ENCODE results near the gene SLIT3.

The SLIT3 gene

DNA sequence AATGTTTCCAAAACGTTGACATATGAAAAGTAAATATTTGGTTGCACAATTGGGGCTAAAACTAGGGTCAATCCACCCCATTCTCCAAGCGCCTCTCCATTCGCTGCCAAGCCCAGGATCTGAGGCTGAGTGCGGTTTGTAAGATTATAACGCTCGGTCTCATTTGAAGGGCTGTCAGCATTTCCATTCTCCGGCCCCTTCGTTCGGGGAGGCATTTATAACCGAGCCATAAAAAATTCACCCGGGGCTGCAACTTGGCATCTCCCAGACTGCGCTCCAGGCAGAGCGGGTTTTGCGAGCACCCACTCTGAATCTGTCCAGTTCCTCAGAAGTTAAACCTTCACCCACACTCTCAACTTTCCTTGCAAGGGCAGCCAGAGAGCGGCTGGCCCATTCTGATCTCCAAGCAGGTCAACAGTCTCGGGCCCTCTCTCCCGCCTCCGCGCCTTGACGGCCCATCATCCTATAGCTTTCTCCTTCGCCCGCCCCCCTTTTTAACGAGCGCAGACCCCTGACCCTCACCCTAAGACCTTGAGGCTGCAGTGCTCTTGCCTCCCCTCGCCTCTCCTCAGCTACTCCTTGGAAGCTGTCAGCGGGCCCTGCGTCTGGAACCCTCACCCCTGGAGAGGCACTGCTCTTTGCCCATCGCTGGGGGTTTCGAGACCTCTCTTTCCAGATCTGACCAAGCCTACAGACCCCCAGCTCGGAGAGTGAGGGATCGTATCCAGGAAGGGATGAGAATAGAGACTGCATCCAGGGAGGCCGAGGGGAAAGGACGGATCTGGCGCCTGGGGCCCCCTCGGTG lies 1.1 kb downstream of the SLIT3 start:
- no peak overlapping the region for H3K4me3 ChIP-seq (ENCODE audit: low read depth, low read length)
- TF ChIP-seq, protein P1, sequence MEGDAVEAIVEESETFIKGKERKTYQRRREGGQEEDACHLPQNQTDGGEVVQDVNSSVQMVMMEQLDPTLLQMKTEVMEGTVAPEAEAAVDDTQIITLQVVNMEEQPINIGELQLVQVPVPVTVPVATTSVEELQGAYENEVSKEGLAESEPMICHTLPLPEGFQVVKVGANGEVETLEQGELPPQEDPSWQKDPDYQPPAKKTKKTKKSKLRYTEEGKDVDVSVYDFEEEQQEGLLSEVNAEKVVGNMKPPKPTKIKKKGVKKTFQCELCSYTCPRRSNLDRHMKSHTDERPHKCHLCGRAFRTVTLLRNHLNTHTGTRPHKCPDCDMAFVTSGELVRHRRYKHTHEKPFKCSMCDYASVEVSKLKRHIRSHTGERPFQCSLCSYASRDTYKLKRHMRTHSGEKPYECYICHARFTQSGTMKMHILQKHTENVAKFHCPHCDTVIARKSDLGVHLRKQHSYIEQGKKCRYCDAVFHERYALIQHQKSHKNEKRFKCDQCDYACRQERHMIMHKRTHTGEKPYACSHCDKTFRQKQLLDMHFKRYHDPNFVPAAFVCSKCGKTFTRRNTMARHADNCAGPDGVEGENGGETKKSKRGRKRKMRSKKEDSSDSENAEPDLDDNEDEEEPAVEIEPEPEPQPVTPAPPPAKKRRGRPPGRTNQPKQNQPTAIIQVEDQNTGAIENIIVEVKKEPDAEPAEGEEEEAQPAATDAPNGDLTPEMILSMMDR (IDR thresholded peaks at IDR 0.05; ENCODE audit: low read depth, low read length), result no peak

DNA sequence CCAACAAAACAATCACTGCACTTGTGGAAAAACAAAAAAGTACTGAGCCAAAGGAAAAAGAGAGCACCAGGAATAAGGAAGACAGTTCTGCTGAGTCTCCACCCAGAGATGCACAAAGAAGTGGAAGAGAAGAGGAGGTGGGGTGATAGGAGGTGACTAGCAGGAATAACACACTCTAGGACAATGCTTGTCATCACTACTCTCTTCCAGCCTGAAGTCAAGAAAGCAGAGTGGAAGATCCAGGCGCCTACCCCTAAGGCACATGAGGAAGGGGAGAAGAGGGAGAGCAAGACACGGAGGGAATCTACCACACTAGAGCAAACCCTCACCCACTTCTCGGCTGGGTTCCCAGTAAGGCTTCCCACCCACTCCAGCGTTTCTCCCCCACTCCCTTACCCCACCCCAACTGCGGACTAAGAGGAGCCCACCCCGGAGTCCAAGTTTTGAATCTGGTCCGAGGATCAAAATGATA lies 1.7 kb downstream of the SLIT3 start:
- H3K4me3 ChIP-seq (ENCODE audit: low read depth, low read length), result no peak overlapping the region

DNA sequence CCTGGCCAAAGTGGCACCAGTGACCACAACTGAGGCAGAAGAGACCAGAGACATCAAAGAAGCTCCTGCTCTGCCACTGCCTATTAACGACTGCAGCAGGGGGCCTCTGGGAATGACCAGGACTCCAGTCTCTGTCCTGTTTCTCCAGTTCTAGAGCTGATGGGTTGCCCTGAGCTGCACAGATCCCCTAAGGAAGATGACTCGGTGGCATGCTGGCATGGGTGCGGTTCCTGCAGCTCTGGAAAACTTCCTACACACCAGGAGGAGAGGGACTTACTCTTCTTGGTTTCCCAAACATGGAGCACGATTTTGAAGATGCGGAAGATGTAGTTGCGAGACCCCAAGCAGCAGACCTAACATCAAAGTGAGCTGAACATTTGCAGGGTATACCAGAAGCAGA lies 2.7 kb downstream of the SLIT3 start:
- TF ChIP-seq, protein P1 (IDR thresholded peaks at IDR 0.05; ENCODE audit: low read depth, low read length), result no peak
- no peak overlapping the region for H3K4me3 ChIP-seq (ENCODE audit: low read depth, low read length)

More for the DNA sequence above, 1.7 kb downstream of the SLIT3 start:
- TF ChIP-seq, protein P1 (IDR thresholded peaks at IDR 0.05; ENCODE audit: low read depth, low read length), result no peak

DNA sequence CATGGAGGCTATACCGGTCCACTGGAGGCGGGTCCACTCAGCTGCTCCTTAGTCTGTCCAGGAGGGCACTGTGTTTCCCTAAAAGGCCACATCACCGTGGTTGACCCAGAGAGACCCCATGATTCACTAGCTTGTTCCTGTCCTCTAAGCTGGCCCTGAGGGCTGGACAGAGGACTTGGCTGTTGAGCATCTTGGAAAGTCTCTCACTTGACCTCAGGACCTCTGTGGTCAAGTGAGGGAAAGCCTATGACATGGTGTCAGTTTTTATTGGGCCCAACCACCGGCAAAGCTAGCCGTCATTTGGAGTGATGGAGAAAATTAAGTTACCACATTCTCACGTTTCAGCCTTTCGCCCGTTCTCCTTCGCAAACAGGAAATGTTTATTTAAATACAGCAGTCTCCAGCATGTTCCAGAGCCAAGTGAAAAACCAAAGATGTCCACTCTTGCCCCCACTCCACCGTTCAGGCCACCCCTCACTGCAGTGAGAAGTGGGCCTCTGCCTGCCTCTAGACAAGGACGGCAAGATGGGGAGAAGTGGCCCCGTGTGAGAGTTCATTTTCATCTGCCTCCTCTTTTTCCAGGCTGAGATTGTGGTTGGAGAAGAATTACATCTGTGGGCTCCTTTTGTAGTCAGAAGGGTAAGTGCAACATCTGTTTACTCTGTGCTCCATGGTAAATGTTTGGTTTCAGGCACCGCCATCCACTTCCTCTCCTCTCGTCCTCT lies 4.4 kb downstream of the SLIT3 start:
- TF ChIP-seq, protein P1 (IDR thresholded peaks at IDR 0.05; ENCODE audit: low read depth, low read length), result no peak
- no peak overlapping the region for H3K4me3 ChIP-seq (ENCODE audit: low read depth, low read length)

DNA sequence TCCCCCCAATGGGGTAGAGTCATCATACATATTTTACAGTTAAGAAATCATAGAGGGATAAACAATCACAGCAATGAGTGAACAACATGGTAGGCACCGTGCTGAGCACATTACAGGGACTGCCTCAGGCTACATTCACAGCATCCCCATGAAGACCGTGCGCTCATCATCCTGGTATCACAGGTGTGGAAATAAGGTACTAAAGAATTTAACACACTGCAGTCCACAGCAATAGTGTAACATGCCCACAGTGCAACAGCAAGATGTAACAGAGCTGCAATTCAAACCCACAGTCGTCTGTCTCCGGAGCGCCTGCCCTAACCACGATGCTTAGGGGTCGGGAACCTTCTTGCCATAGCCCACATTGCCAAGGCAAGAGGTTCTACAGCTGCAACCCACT lies 5.6 kb downstream of the SLIT3 start:
- TF ChIP-seq, protein P1 (IDR thresholded peaks at IDR 0.05; ENCODE audit: low read depth, low read length), result no peak

DNA sequence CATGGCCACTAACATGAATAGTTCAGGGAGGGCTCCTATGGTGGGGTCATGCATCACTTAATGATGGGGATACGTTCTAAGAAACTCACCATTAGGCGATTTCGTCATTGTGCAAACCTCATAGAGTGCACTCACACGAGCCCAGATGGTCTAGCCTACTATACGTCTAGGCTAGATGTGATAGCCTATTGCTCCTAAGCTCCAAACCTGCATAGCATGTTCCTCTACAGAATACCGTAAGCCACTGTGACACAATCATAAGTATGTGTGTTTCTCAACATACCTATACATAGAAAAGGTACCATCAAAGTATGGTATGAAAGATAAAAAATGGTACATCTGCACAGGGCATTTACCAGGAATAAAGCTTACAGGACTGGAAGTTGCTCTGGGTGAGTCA lies 6.3 kb downstream of the SLIT3 start:
- no peak overlapping the region for H3K4me3 ChIP-seq (ENCODE audit: low read depth, low read length)
- TF ChIP-seq, protein P1 (IDR thresholded peaks at IDR 0.05; ENCODE audit: low read depth, low read length), result no peak

More for the DNA sequence above, 5.6 kb downstream of the SLIT3 start:
- H3K4me3 ChIP-seq (ENCODE audit: low read depth, low read length), result no peak overlapping the region

DNA sequence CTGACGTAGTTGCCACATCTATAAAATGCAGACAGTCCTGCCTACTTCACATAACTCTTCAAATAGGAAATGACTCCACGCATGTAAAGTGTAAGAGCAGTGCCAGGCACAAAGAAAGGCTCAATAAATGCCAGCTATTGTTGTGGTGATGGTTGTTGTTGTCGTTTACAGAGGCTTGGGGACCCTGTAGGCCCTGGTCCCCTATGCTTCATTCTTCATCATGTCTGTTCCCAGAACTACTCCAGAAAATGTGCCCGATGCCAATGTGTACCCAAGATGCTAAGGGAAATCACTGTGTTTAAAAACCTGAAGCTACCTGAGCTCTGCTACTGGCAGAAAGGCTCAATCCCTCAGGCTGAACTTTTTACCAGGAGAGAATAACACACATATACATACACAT lies 9.1 kb downstream of the SLIT3 start:
- H3K4me3 ChIP-seq (ENCODE audit: low read depth, low read length), result no peak overlapping the region
- TF ChIP-seq, protein P1 (IDR thresholded peaks at IDR 0.05; ENCODE audit: low read depth, low read length), result no peak

Measured in WI38 (cell line).